Mucosa of rectum (tissue), 2 donors: Measurements from ENCODE around the gene WDFY2.

ENCODE experiments used
- H3K27ac ChIP-seq, 2 donors: one replicate each; pipeline ENCODE4 v1.7.0; 2013; ENCODE audit warnings: inconsistent platforms in 2 of 2, low read depth in 2 of 2, low read length in 2 of 2
- H3K27me3 ChIP-seq, 2 donors: one replicate each; pipeline ENCODE4 v1.7.0; 2013; ENCODE audit warnings: low read length in 2 of 2; ENCODE audit not compliant: control insufficient read depth in 2 of 2, insufficient read depth in 2 of 2
- H3K36me3 ChIP-seq, 2 donors: one replicate each; pipeline ENCODE4 v1.7.0; 2013; ENCODE audit warnings: low read length in 2 of 2; ENCODE audit not compliant: control insufficient read depth in 2 of 2, insufficient read depth in 2 of 2
- H3K4me1 ChIP-seq, 2 donors: one replicate each; pipeline ENCODE4 v1.7.0; 2013; ENCODE audit warnings: low read length in 2 of 2, mild to moderate bottlenecking in 1 of 2; ENCODE audit not compliant: control insufficient read depth in 2 of 2, insufficient read depth in 2 of 2
- H3K4me3 ChIP-seq, 2 donors: one replicate each; pipeline ENCODE4 v1.7.0; 2013; ENCODE audit warnings: low read length in 2 of 2
- H3K9ac ChIP-seq, 2 donors: one replicate each; pipeline ENCODE4 v1.7.0; 2013; ENCODE audit warnings: low read length in 2 of 2, low read depth in 1 of 2, mild to moderate bottlenecking in 1 of 2
- H3K9me3 ChIP-seq, 2 donors: one replicate each; pipeline ENCODE4 v1.7.0; 2013; ENCODE audit warnings: low read length in 2 of 2; ENCODE audit not compliant: control insufficient read depth in 2 of 2
- donor health status: healthy.
- donor health status: Normal muscosa, but diverticular disease.

WDFY2 gene

GRCh38 chr13:51663973-51664957 is 80.0 kb downstream of the WDFY2 start:
- no peak overlapping the region for H3K9ac ChIP-seq
- no peaks in the 10 kb centered on the region for H3K4me1 ChIP-seq
- no peaks in the 10 kb centered on the region for H3K9me3 ChIP-seq
- no peaks in the 10 kb centered on the region for H3K36me3 ChIP-seq
- no peak overlapping the region for H3K4me3 ChIP-seq
- no peaks in the 10 kb centered on the region for H3K27me3 ChIP-seq
- H3K27ac ChIP-seq: no peak overlapping the region

DNA sequence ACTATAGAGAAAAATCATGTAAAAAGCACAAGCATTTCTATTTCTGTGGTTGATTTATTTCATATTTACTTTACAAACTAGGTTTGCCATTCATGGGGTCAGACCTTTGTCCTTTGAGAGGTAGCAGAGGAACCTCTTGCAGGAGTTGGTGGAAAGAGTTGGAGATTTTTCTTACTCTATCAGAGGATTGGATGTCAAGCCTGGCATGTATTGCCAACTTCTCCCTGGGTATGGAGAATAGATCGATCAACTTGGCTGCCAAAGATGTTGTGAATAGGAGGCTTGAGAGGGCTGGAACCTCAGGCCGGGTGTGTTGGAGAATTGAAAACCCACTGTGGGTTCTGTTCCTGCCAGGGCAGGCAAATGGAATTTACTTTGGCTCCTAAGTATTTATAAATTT is 81.2 kb downstream of the WDFY2 start:
- Histone ChIP-seq H3K9me3 (no peaks in the 10 kb centered on the region), H3K27ac (no peak overlapping the region), H3K9ac (no peak overlapping the region), H3K4me3 (no peak overlapping the region), H3K27me3 (no peaks in the 10 kb centered on the region), H3K36me3 (no peaks in the 10 kb centered on the region), H3K4me1 (no peaks in the 10 kb centered on the region)

DNA sequence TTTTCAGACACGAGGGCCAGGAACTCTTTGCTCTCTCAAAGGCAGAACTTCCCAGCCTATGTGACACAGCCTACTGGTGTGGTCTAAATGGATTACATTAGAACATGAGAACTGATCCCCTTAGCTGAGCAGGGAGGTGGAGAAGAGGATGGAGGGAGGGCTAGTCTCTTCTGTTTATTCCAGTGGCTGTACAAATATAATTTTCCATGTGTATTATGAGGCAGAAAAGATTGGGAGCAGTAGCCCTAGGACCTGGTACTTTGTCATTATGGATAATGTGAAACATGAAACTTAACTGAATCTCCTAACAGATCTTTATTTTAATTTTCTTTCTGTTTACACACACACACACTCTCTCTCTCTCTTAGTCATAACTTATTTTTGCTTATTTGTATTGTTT is 82.1 kb downstream of the WDFY2 start:
- Histone ChIP-seq H3K36me3 (no peaks in the 10 kb centered on the region), H3K9ac (no peak overlapping the region), H3K27ac (no peak overlapping the region), H3K27me3 (no peaks in the 10 kb centered on the region), H3K4me3 (no peak overlapping the region), H3K4me1 (no peaks in the 10 kb centered on the region), H3K9me3 (no peaks in the 10 kb centered on the region)

- no peak overlapping the region for H3K27ac ChIP-seq
Measured at GRCh38 chr13:51666839-51667238, 82.6 kb downstream of the WDFY2 start.

GRCh38 chr13:51668580-51669195 is 84.4 kb downstream of the WDFY2 start:
- Histone ChIP-seq H3K4me3 (no peak overlapping the region), H3K27me3 (no peaks in the 10 kb centered on the region), H3K9ac (no peak overlapping the region), H3K9me3 (no peaks in the 10 kb centered on the region), H3K36me3 (no peaks in the 10 kb centered on the region), H3K27ac (no peak overlapping the region), H3K4me1 (no peaks in the 10 kb centered on the region)

More at GRCh38 chr13:51666839-51667238, 82.6 kb downstream of the WDFY2 start:
- no peaks in the 10 kb centered on the region for H3K4me1 ChIP-seq
- no peaks in the 10 kb centered on the region for H3K36me3 ChIP-seq
- H3K4me3 ChIP-seq: no peak overlapping the region
- H3K9me3 ChIP-seq: no peaks in the 10 kb centered on the region
- H3K9ac ChIP-seq: no peak overlapping the region
- no peaks in the 10 kb centered on the region for H3K27me3 ChIP-seq

DNA sequence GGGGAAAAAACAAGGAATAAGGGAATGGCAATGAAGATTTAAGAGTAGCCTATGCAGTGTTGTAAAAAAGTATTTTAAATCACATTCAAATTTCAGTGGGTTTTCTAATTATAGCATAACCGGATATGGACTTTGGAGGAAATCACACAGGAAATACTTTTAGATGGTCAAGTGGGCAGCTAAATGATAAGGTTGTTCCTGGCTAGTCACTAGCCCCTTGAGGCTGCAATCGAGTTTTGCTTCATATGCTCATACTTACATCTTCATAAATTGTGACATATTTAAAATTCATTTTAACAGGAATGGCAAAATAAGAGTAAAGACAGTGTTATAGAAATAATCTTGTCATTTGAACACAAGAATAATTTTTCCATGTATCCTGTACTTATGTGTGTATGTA is 88.9 kb downstream of the WDFY2 start:
- no peak overlapping the region for H3K27ac ChIP-seq
- no peaks in the 10 kb centered on the region for H3K27me3 ChIP-seq
- no peaks in the 10 kb centered on the region for H3K4me1 ChIP-seq
- H3K9ac ChIP-seq: no peak overlapping the region
- no peaks in the 10 kb centered on the region for H3K36me3 ChIP-seq
- no peaks in the 10 kb centered on the region for H3K9me3 ChIP-seq
- no peak overlapping the region for H3K4me3 ChIP-seq

DNA sequence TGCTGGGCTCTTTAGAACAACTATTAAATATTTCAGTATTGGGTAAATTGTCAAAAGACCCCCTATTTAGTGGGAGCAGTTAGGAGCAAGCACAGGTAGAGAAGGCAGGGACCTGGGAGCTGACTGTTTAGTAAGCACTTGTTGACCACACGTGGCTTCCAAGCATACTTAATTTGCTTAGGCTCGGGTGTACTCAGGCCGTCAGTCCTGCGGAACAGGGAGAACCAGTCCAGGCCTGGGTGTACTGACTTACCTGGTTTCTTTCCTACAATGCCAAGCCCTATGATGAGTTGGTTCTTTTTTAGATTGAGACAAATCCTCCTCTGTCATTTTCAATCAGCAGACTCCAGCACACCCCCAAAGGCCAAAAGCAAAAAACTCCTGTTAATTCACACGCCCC is 90.0 kb downstream of the WDFY2 start:
- Histone ChIP-seq H3K9me3 (no peaks in the 10 kb centered on the region), H3K27ac (no peak overlapping the region), H3K4me1 (no peaks in the 10 kb centered on the region), H3K4me3 (no peak overlapping the region), H3K9ac (no peak overlapping the region), H3K27me3 (no peaks in the 10 kb centered on the region), H3K36me3 (no peaks in the 10 kb centered on the region)

DNA sequence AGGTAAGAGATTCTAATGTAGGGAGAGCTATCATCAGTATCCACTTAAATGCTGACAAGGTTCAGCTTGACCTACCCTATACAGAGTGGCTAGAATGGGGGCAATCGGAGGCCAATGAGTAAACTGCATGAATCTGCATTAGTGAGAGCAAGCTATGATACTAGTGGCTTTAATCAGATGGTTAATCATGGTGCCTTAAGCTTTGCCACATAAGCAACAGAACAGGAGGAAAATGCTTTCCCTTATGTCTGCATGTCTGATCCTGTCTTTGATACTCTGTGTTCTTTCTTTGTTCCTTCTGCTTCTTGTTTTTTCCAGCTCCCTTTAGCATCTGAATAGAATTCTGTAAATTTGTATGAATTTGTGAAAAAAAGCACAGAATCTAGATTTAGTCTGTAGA is 91.1 kb downstream of the WDFY2 start:
- no peak overlapping the region for H3K9ac ChIP-seq

GRCh38 chr13:51675877-51676276 is 91.6 kb downstream of the WDFY2 start:
- no peaks in the 10 kb centered on the region for H3K9me3 ChIP-seq
- H3K4me3 ChIP-seq: no peak overlapping the region
- H3K9ac ChIP-seq: no peak overlapping the region
- H3K4me1 ChIP-seq: no peaks in the 10 kb centered on the region
- no peaks in the 10 kb centered on the region for H3K27me3 ChIP-seq
- H3K27ac ChIP-seq: no peak overlapping the region
- no peaks in the 10 kb centered on the region for H3K36me3 ChIP-seq

More for the DNA sequence above, 91.1 kb downstream of the WDFY2 start:
- Histone ChIP-seq H3K4me1 (no peaks in the 10 kb centered on the region), H3K36me3 (no peaks in the 10 kb centered on the region), H3K27ac (no peak overlapping the region), H3K4me3 (no peak overlapping the region), H3K27me3 (no peaks in the 10 kb centered on the region), H3K9me3 (no peaks in the 10 kb centered on the region)

- no peaks in the 10 kb centered on the region for H3K4me1 ChIP-seq
- no peak overlapping the region for H3K4me3 ChIP-seq
- no peaks in the 10 kb centered on the region for H3K36me3 ChIP-seq
- no peak overlapping the region for H3K9ac ChIP-seq
- H3K27me3 ChIP-seq: no peaks in the 10 kb centered on the region
- H3K27ac ChIP-seq: no peak overlapping the region
- no peaks in the 10 kb centered on the region for H3K9me3 ChIP-seq
Measured at GRCh38 chr13:51676739-51677138, 92.5 kb downstream of the WDFY2 start.
